Colonic mucosa (tissue), 4 donors: ENCODE data around the gene MPP7. TPM values are rescaled to one million over a fixed set of nuclear protein-coding genes. Genes with fewer than 3 reads are reported as not detected.

ENCODE experiments used
- DNase-seq: peaks from one replicate; pipeline ENCODE4 v3.0.0-alpha.2; 2020
- H3K27ac ChIP-seq: fragments of 200-600 bp; one replicate; pipeline ENCODE4 v1.8.0; 2021
- H3K27me3 ChIP-seq: fragments of 200-600 bp; one replicate; pipeline ENCODE4 v1.8.0; 2021
- H3K36me3 ChIP-seq: fragments of 200-600 bp; one replicate; pipeline ENCODE4 v1.8.0; 2021
- H3K4me1 ChIP-seq: fragments of 200-600 bp; one replicate; pipeline ENCODE4 v1.8.0; 2021; ENCODE audit warnings: mild to moderate bottlenecking
- H3K4me3 ChIP-seq: fragments of 200-600 bp; one replicate; pipeline ENCODE4 v1.8.0; 2021
- H3K9ac ChIP-seq, 2 donors: one replicate each; pipeline ENCODE4 v1.7.0; 2013; ENCODE audit warnings: control low read depth in 2 of 2, low read depth in 2 of 2, low read length in 2 of 2
- H3K9me3 ChIP-seq: fragments of 200-600 bp; one replicate; pipeline ENCODE4 v1.8.0; 2021
- intact Hi-C: fragments of 100-400 bp; cut with DNase I; formaldehyde crosslinking; loops from one replicate; pipeline ENCODE4 v1.14.1; 2022
- total RNA-seq, 2 donors: library from RNA; stranded (reverse); fragmentation: NEBNext Ultra II Directional in 1 of 2; extraction: Animal tissue kit (Norgen Biotek cat#: 25700) in 1 of 2; gene quantifications; one replicate each; pipeline ENCODE4 v1.2.1, GENCODE V29; 2021
- TF ChIP-seq, protein P1 (sequence below): fragments of 200-600 bp; IDR thresholded peaks from one replicate; pipeline ENCODE4 v1.8.0; 2022; ENCODE audit warnings: antibody characterized with exemption, mild to moderate bottlenecking
- donor health status: healthy.
- donor health status: DM: no; HTN: no; CAD: no.
- donor health status: DM: no; HTN: no; CAD: no.

The MPP7 gene
- total RNA-seq, 2 donors from 2014 or later: 25.7 to 30.8 TPM

GRCh38 chr10:28316696-28317095 is 13.8 kb upstream of the MPP7 start:
- Histone ChIP-seq H3K36me3 (no peaks in the 10 kb centered on the region), H3K27ac (no peak overlapping the region), H3K9me3 (no peaks in the 10 kb centered on the region), H3K9ac (no peak overlapping the region), H3K4me3 (no peak overlapping the region), H3K27me3 (no peaks in the 10 kb centered on the region), H3K4me1 (no peaks in the 10 kb centered on the region)
- intact Hi-C loops: no loop called here
- no peak for DNase-seq
- TF ChIP-seq, protein P1, sequence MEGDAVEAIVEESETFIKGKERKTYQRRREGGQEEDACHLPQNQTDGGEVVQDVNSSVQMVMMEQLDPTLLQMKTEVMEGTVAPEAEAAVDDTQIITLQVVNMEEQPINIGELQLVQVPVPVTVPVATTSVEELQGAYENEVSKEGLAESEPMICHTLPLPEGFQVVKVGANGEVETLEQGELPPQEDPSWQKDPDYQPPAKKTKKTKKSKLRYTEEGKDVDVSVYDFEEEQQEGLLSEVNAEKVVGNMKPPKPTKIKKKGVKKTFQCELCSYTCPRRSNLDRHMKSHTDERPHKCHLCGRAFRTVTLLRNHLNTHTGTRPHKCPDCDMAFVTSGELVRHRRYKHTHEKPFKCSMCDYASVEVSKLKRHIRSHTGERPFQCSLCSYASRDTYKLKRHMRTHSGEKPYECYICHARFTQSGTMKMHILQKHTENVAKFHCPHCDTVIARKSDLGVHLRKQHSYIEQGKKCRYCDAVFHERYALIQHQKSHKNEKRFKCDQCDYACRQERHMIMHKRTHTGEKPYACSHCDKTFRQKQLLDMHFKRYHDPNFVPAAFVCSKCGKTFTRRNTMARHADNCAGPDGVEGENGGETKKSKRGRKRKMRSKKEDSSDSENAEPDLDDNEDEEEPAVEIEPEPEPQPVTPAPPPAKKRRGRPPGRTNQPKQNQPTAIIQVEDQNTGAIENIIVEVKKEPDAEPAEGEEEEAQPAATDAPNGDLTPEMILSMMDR: no peak

DNA sequence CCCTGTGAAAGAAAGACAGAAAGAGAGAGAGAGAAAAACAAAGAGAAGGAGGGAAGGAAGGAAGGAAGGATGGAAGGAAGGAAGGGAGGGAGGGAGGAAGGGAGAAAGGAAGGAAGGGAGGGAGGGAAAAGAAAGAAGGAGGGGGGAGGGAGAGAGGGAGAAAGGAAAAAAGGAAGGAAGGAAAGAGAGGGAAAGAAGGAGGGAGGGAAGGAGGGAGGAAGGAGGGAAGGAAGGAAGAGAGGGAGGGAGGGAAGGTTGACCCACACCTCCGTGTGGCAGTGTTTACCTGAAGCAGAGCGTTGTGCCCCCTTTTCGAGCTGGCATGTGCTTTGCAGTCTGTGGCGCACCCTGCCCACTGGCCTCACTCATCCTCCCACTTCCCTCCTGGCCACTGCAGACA is 12.3 kb upstream of the MPP7 start:
- Histone ChIP-seq H3K27me3 (no peaks in the 10 kb centered on the region), H3K4me3 (no peak overlapping the region), H3K9me3 (no peaks in the 10 kb centered on the region), H3K4me1 (no peaks in the 10 kb centered on the region), H3K9ac (no peak overlapping the region), H3K36me3 (no peaks in the 10 kb centered on the region), H3K27ac (no peak overlapping the region)
- intact Hi-C loops: no loop called here
- no peak for DNase-seq
- TF ChIP-seq, protein P1: no peak

GRCh38 chr10:28314211-28314610 is 11.3 kb upstream of the MPP7 start:
- H3K27ac ChIP-seq: no peak overlapping the region
- TF ChIP-seq, protein P1: no peak
- no peaks in the 10 kb centered on the region for H3K36me3 ChIP-seq
- intact Hi-C loops: no loop called here
- no peak overlapping the region for H3K9ac ChIP-seq
- H3K4me1 ChIP-seq: no peaks in the 10 kb centered on the region
- no peaks in the 10 kb centered on the region for H3K9me3 ChIP-seq
- H3K4me3 ChIP-seq: no peak overlapping the region
- no peaks in the 10 kb centered on the region for H3K27me3 ChIP-seq
- no peak for DNase-seq

GRCh38 chr10:28312572-28312971 is 9.7 kb upstream of the MPP7 start:
- H3K9ac ChIP-seq: no peak overlapping the region
- no peak overlapping the region for H3K27ac ChIP-seq
- intact Hi-C loops: no loop called here
- H3K36me3 ChIP-seq: no peaks in the 10 kb centered on the region
- DNase-seq: no peak
- TF ChIP-seq, protein P1: no peak
- H3K4me1 ChIP-seq: no peaks in the 10 kb centered on the region
- no peak overlapping the region for H3K4me3 ChIP-seq
- H3K9me3 ChIP-seq: no peaks in the 10 kb centered on the region
- no peaks in the 10 kb centered on the region for H3K27me3 ChIP-seq

GRCh38 chr10:28311104-28311503 is 8.2 kb upstream of the MPP7 start:
- Histone ChIP-seq H3K27ac (no peak overlapping the region), H3K4me1 (no peaks in the 10 kb centered on the region), H3K9ac (no peak overlapping the region), H3K36me3 (no peaks in the 10 kb centered on the region), H3K9me3 (no peaks in the 10 kb centered on the region), H3K4me3 (no peak overlapping the region), H3K27me3 (no peaks in the 10 kb centered on the region)
- intact Hi-C loops: no loop called here
- no peak for DNase-seq
- TF ChIP-seq, protein P1: no peak

- Histone ChIP-seq H3K27me3 (no peaks in the 10 kb centered on the region), H3K4me1 (no peaks in the 10 kb centered on the region), H3K27ac (no peak overlapping the region), H3K36me3 (no peaks in the 10 kb centered on the region), H3K4me3 (no peak overlapping the region), H3K9ac (no peak overlapping the region), H3K9me3 (no peaks in the 10 kb centered on the region)
- no peak for DNase-seq
- intact Hi-C loops: no loop called here
- TF ChIP-seq, protein P1: no peak
These were observed 4.4 kb upstream of the MPP7 start for GRCh38 chr10:28307267-28307666.
